Lower leg skin (tissue), 4 donors: ENCODE measurements around the gene PACRG. TPM values are rescaled to one million over a fixed set of nuclear protein-coding genes. Genes with fewer than 3 reads are reported as not detected.

Experiments
- DNase-seq, 2 donors: peaks; one replicate each; pipeline ENCODE4 v3.0.0-alpha.2; 2019; ENCODE audit warnings: low spot score in 2 of 2
- H3K4me3 ChIP-seq: fragments of 200-600 bp; sonication (generic); 2 replicates; pipeline ENCODE4 v1.5.1; 2017; ENCODE audit warnings: mild to moderate bottlenecking, low read depth; ENCODE audit not compliant: poor library complexity, severe bottlenecking
- CTCF ChIP-seq, 3 donors: fragments of 450-650 bp; IDR thresholded peaks; one replicate each; pipeline ENCODE4 v1.5.1; 2016; ENCODE audit warnings: antibody characterized with exemption in 3 of 3, mild to moderate bottlenecking in 3 of 3, moderate library complexity in 2 of 3
- POLR2A ChIP-seq, 2 donors: fragments of 450-650 bp; IDR thresholded peaks; one replicate each; pipeline ENCODE4 v1.6.1; 2016 to 2017; ENCODE audit warnings: antibody characterized with exemption in 2 of 2, mild to moderate bottlenecking in 1 of 2, moderate library complexity in 1 of 2
- WGBS, 2 donors: methylation state at CpG; one replicate each; pipeline ENCODE4 v1.1.5; 2018; 5-methylcytosine and 5-hydroxymethylcytosine counted together
- intact Hi-C: fragments of 100-400 bp; cut with DNase I; formaldehyde crosslinking; loops from one replicate; pipeline ENCODE4 v1.15.0; 2023; ENCODE audit warnings: low total_unique reads
- total RNA-seq, 4 donors: library from RNA; depleted of rRNA; stranded (reverse); fragments of >200 nt; gene quantifications; one replicate each; pipeline ENCODE4 v1.1.0, GENCODE V29; 2016

PACRG gene
- total RNA-seq, 4 donors from 2014 or later = 0.38 to 3.9 (median 3.4) TPM; not detected in 1

DNA sequence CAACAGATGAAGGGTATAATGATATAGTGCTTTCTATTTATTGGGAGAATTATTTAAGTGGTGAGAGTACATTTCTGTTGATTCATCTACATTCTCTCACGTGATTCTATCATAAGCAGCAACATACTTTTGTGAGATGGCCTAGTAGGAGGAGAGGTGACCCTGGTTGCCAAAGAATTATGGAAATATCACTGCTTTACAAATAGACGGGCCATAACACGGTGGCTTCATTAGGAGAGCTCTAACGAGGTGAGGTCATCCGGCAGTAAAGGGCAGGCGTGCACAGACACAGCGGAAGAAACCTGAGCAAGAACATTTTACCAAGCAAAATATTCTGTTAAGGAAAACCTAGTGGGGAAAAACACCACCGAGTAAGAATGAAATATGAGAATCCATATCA lies 349.4 kb downstream of the PACRG start:
- 60 to 68% methylated on average over 8 of the region's 8 CpGs for WGBS, 2 donors
- DNase-seq = no peak
- intact Hi-C loops = no loop called here
- no peak overlapping the region for H3K4me3 ChIP-seq
- TF ChIP-seq CTCF (IDR thresholded peaks at IDR 0.05) (no peak), POLR2A (IDR thresholded peaks at IDR 0.05) (no peak)

DNA sequence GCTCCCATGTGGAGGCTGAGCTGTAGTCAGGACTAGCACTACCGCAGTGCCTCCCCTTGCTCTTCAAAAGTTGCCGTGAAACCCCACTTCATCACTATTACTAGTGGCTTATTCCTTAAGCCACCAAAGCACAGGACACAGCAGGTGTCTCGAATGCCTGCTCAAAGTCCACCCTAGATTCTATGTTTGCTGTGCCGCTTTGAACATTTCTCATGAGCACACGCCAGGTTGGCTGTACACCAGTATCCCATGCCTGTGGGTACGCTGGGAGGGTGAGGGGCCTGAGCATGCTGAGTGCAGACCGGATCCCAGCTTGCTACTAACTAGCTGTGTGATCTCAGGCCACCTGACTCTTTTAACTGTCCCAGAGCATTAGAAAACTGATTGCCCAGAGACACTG lies 350.9 kb downstream of the PACRG start:
- no peak overlapping the region for H3K4me3 ChIP-seq
- intact Hi-C loops = no loop called here
- WGBS, 2 donors = 94 to 95% methylated on average over 7 of the region's 7 CpGs
- no peak for DNase-seq
- TF ChIP-seq CTCF (IDR thresholded peaks at IDR 0.05) (no peak), POLR2A (IDR thresholded peaks at IDR 0.05) (no peak)

- no peak for TF ChIP-seq POLR2A (IDR thresholded peaks at IDR 0.05)
- TF ChIP-seq CTCF (IDR thresholded peaks at IDR 0.05) = no peak
- 58 to 67% methylated on average over 5 of the region's 5 CpGs for WGBS, 2 donors
- DNase-seq = no peak
- intact Hi-C loops = no loop called here
- no peak overlapping the region for H3K4me3 ChIP-seq
Observed at GRCh38 chr6:163080228-163080627, 352.5 kb downstream of the PACRG start.

GRCh38 chr6:163083141-163083540 lies 355.4 kb downstream of the PACRG start:
- H3K4me3 ChIP-seq = no peak overlapping the region
- intact Hi-C loops = no loop called here
- TF ChIP-seq CTCF (IDR thresholded peaks at IDR 0.05) (no peak), POLR2A (IDR thresholded peaks at IDR 0.05) (no peak)
- no peak for DNase-seq
- WGBS, 2 donors = 39 to 52% methylated on average over 3 of the region's 3 CpGs

DNA sequence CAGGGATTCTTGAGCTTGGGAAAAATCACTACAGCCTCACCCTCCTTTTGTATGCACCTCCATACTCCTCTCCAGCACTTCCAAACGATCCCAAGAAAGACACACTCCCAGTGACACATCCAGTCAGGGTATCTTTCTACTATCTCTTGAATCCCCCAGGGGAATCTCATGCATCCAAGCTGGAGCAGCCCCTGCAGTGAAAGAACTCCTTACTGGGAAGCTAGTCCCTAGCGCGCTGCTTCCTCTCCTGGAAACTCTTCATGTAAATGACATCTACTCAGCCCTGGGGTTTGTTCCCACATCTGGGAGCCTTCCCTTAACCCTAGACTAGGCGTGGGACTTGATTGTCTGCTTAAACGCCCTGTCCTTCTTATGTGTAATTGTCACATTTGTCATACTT lies 357.7 kb downstream of the PACRG start:
- no peak for DNase-seq
- 60 to 66% methylated on average over 5 of the region's 5 CpGs for WGBS, 2 donors
- no peak overlapping the region for H3K4me3 ChIP-seq
- intact Hi-C loops = no loop called here
- TF ChIP-seq CTCF (IDR thresholded peaks at IDR 0.05) = no peak
- TF ChIP-seq POLR2A (IDR thresholded peaks at IDR 0.05) = no peak

- WGBS, 2 donors = 84 to 91% methylated on average over 8 of the region's 8 CpGs
- TF ChIP-seq CTCF (IDR thresholded peaks at IDR 0.05) (no peak), POLR2A (IDR thresholded peaks at IDR 0.05) (no peak)
- no peak for DNase-seq
- H3K4me3 ChIP-seq = no peak overlapping the region
- intact Hi-C loops = no loop called here
Observed at GRCh38 chr6:163085861-163086623, 358.3 kb downstream of the PACRG start.
